ENCODE data around the gene HIVEP3.

The HIVEP3 gene

DNA sequence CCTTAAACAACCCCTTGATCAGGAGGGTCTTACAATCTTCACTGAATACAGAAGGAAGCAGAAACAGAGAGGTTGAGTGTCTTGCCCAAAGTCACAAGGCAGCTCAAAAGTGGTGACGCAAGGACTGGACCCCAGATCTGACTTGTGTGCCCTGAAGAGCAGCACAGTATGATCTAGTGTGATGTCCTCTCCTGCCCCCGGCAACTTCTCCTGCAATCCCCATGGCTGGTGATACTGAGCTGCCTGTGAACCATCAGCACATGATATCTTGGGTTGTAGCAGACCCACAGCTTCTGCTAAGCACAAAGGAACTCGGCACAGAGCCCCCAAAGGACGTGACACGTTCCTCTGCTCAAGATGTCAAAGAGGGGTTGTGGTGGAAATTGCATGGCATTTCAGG is 383.0 kb downstream of the HIVEP3 start:
- no peak for DNase-seq (ENCODE audit: low read depth in 2 of 2)

- no peak for DNase-seq (ENCODE audit: low read depth in 2 of 2)
Measured at GRCh38 chr1:41535276-41535675, 383.4 kb downstream of the HIVEP3 start.

DNA sequence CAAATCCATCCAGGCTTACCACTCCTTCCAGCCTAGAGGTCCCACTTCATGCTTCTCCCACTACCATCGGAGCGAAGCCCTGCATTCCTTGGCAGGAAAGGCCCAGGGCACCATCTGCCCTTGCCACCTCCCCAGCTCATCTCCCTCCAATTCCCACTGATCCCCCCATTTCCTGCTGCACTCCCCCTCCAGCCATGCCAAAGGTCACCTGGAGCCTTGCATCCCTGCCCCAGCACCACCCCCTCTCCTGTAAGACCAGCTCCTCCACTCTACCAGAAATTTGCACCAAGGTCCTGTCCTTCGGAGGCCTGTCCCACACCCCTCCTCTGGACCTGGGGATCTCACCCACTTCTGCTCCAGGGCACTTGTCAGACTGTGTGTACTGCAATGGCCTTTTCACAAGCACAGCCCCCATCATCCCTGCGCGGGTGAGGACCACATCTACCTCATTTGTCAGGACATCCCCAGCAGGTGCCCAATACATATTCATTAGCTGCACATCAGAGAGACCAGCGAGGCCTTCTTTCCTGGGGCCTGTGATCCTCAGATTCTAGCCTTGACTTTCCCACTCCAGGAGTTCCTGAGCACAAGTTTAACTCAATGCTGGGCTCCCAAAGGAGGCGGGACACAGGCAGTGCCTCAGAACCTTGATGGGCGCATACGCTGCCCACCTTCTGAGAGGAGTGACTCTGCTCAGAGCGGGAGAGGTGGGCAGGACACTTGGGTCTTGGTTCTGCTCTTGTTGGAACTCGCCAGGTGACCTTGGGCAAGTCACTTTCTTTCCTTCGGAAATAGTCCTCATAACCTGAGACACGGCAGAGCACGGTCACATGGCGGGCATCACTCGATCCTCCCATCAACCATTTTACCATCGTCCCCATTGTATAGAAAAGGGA is 384.3 kb downstream of the HIVEP3 start:
- no peak for DNase-seq (ENCODE audit: low read depth in 2 of 2)

GRCh38 chr1:41533731-41534080 is 385.0 kb downstream of the HIVEP3 start:
- DNase-seq (ENCODE audit: low read depth in 2 of 2), result no peak

GRCh38 chr1:41533016-41533730 is 385.5 kb downstream of the HIVEP3 start:
- DNase-seq (ENCODE audit: low read depth in 2 of 2), result no peak

- DNase-seq (ENCODE audit: low read depth in 2 of 2), result no peak
Measured at GRCh38 chr1:41532206-41532975, 386.3 kb downstream of the HIVEP3 start.

GRCh38 chr1:41530411-41530810 is 388.3 kb downstream of the HIVEP3 start:
- no peak for DNase-seq (ENCODE audit: low read depth in 2 of 2)

DNA sequence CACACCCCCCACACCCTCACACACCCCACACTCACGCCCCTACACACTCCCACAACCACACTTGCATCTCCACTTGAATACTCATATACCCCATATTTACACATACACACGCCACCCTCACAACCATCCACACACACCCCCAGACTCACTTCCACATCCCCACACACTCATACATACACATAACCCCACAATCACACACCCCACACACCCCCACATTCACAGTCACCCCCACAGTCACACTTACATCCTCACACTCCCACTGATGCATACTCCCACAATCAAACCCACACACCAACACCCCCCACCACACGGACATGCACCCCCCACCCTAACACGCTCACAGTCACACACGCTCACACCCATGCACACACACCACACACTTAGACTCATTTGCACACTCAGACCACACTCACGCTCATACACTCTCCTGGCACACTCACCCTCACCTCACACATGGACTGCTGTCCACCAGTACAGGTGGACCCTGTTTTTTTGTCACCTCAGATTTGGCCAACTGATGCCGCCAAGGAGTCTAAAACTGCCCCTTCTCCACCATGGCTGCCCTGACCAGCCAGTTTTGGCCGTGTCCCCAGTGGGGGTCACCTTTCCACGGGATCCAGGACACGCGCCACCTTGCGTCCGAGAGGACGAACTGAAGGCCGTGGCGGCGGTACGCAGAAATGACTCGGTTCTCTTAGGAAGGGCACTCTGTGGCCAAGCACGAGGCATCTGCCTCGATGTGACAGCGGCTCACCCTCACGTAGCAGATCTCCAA is 388.9 kb downstream of the HIVEP3 start:
- no peak for DNase-seq (ENCODE audit: low read depth in 2 of 2)

DNA sequence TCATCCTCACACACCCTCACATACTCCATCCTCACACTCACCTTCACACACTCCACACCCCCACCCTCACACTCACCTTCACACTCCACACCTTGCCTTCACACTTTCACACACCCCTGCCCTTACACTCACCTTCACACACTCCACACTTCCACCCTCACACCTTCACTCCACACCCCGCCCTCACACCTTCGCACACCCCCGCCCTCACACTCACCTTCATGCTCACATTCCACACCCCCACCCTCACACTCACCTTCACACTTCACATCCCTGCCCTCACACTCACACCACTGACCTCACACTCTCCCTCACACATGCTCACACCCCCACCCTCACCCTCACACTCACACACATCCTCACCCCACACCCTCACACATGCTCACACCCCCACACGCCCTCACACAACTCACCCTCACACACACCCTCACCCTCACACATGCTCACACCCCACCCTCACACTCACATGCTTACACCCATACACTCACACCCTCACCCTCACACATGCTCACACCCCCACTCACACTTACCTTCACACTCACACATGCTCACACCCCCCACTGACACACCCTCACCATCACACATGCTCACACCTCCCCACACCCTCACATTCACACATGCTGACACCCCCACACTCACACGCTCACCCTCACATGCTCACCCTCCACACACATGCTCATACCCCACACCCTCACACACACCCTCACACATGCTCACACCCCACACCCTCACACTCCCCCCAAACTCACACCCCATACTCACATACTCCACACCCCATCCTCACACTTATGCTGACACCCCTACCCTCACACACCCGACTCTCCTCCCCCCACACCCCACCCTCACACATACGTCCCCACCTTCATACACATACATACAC is 389.8 kb downstream of the HIVEP3 start:
- DNase-seq (ENCODE audit: low read depth in 2 of 2), result no peak

DNA sequence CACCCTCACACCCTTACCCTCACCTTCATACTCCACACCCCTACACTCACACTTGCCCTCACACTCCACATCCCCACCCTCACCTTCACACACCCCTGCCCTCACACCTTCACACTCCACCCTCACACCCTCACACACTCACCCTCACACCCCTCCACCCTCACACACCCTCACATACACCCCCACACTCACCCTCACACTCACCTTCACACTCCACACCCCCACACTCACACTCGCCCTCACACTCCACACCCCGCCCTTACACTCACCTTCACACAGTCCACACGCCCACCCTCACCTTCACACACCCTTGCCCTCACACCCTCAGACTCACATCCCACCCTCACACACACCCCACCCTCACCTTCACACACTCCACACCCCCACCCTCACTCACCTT is 390.6 kb downstream of the HIVEP3 start:
- no peak for DNase-seq (ENCODE audit: low read depth in 2 of 2)

GRCh38 chr1:41526956-41527561 is 391.7 kb downstream of the HIVEP3 start:
- no peak for DNase-seq (ENCODE audit: low read depth in 2 of 2)

DNA sequence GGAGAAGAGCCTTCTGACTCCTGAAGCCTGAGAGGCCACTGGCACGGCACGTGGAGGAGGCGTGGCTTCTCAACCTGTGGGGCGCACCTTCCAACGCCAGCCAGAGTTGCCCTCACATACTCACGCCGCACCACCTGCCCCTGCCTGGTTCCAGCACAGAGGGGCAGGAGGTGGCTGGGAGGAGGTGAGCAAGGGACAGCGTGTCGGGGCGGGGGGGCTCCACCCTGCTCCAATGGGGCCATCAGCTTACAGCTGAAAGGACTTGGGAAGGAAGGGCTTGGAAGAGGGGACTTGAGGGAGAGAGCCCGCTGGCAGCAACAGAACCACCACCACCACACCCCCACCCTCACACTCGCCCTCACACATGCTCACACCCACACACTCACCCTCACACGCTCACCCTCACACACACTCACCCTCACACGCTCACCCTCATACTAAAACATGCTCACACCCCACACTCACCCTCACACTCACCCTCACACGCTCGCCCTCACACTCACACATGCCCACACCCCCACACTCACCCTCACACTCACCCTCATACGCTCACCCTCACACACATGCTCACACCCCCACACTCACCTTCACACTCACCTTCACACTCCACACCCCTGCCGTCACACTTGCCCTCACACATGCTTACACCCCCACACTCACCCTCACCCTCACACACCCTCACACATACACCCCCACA is 392.7 kb downstream of the HIVEP3 start:
- DNase-seq (ENCODE audit: low read depth in 2 of 2), result no peak

DNA sequence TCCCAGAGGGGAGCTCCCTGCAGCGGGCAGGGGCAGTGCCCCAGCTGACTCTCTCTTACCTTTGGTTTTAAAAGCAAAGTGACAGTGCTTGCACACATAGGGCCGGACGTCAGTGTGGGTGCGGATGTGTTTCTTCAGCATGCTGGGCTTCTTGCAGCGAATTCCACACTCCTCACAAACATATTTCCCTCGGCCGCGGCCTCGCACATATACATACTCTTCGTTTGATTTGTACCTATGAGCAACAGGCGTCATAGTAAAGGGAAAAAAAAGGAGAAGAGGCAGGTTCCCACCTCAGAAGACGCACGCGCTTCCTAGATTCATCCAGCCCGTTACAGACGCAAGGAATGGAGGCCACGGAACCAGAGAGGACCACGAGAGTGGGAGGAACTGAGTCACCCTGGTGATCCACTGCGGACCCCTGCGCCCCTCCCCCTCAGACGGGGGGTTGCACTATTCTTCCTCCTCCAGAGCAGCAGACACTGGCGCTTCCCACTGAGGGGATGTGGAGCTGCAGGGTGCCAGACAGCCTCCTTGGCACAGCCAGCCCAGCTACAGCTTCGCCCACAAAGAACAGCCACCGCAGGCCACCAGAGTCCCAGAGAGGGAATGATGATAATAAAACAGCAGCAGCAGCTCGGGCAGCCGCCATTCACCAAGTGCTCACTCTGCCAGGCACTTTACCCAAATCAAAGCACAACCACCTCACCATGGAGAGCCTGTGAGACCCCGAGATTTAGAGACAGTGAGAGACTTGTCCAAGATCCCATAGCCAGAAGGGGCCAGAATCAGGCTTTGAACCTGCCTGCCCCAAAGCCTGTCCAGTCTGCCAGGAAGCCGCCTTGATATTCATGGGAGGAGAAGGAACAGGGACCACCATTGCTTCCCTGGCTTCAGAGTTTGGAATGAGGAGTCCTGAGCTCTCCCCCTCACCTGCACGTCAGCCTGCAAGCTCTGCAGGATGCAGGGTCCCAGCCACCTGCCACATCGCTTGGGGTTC is 393.7 kb downstream of the HIVEP3 start:
- no peak for DNase-seq (ENCODE audit: low read depth in 2 of 2)

- no peak for DNase-seq (ENCODE audit: low read depth in 2 of 2)
Measured at GRCh38 chr1:41523949-41524675, 394.6 kb downstream of the HIVEP3 start.

DNA sequence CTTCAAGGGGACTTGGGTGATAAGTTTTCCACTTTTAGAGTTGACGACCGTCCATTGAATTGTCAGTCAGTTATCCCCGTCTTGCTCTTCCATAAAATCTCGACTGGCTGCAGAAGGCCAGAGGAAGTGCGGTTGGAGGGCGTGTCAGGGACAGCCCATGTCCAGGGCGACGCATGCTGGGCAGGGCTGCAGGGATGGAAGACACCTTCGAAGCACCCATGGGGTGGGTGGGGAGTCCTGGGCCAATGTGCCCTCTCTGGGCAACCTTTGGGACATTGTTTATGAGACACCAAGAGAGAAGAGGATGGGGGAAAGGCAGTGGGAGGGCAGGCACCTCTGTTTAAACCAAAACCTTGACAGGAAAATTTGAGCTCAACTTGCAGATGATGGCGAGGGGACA is 395.7 kb downstream of the HIVEP3 start:
- DNase-seq (ENCODE audit: low read depth in 2 of 2), result no peak

GRCh38 chr1:41521766-41522165 is 397.0 kb downstream of the HIVEP3 start:
- no peak for DNase-seq (ENCODE audit: low read depth in 2 of 2)

DNA sequence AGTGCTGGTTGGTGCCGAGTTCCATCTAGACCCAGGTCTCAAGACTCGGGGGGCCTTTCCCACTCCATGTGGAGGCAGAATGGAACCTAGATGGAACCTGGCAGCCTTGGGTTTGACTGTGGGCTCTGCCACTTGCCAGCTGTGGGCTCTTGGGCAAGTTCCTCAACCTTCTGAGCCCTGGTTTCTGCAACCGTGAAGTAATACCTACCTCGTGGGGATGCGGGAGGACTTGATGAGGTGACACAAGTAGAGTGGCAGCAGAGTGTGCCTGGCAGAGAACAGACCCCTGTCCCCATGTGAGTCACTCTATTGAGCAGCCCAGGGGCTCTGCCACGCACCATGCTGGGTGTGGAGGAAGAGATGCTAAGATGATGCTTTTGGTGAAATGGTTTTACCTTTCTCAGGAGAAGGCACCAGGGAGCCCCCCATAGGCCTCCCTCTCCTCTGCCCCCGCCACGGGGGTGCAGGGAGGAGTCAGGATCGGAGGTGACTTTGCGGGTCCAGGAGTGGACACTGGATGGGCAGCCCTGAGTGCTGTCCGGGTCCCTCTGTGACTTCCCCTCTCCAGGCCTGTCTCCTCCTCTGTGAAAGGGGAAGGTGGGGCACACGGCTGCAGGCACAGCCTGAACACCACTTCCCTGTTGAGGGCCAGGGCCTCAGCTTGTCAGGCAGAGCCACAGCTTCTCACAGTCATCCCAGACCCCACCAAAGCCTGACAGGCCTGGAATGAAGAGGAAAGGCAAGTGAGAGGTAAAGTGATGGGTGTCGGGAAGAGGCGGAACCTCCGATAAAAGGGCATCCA is 397.6 kb downstream of the HIVEP3 start:
- DNase-seq (ENCODE audit: low read depth in 2 of 2), result no peak
